Spleen (tissue), 11 donors: ENCODE measurements around the gene RNF180. TPM values are rescaled to one million over a fixed set of nuclear protein-coding genes. Genes with fewer than 3 reads are reported as not detected.

ENCODE experiments used
- DNase-seq: peaks from one replicate; pipeline ENCODE4 v3.0.0-alpha.2; 2020
- H3K27ac ChIP-seq, 8 donors: fragments of 200-600 bp; sonication (generic) in 7 of 8; 1 replicate in 4 of 8; 2 replicates in 4 of 8; pipeline versions ENCODE4 v1.5.0 to v1.8.0; 2016 to 2021; ENCODE audit warnings: inconsistent platforms in 4 of 8, mild to moderate bottlenecking in 4 of 8, moderate library complexity in 1 of 8
- H3K27me3 ChIP-seq, 7 donors: fragments of 200-600 bp; sonication (generic) in 6 of 7; replicated peaks in 1 of 7; 1 replicate in 4 of 7; 2 replicates in 3 of 7; pipeline versions ENCODE4 v1.5.0 to v1.8.0; 2016 to 2021; ENCODE audit warnings: inconsistent platforms in 3 of 7, mild to moderate bottlenecking in 1 of 7
- H3K36me3 ChIP-seq, 6 donors: fragments of 200-600 bp; sonication (generic) in 5 of 6; 1 replicate in 4 of 6; 2 replicates in 2 of 6; pipeline versions ENCODE4 v1.5.0 to v1.8.0; 2016 to 2021; ENCODE audit warnings: inconsistent platforms in 2 of 6
- H3K4me1 ChIP-seq, 6 donors: fragments of 200-600 bp; sonication (generic) in 5 of 6; 1 replicate in 3 of 6; 2 replicates in 3 of 6; pipeline versions ENCODE4 v1.5.0 to v1.8.0; 2016 to 2021; ENCODE audit warnings: inconsistent platforms in 3 of 6
- H3K4me3 ChIP-seq, 8 donors: fragments of 200-600 bp; sonication (generic) in 7 of 8; 1 replicate in 4 of 8; 2 replicates in 4 of 8; pipeline versions ENCODE4 v1.5.0 to v1.8.0; 2016 to 2021; ENCODE audit warnings: inconsistent platforms in 4 of 8, mild to moderate bottlenecking in 4 of 8, moderate library complexity in 2 of 8
- H3K9me3 ChIP-seq, 8 donors: fragments of 200-600 bp; sonication (generic) in 7 of 8; 1 replicate in 4 of 8; 2 replicates in 4 of 8; pipeline versions ENCODE4 v1.5.0 to v1.8.0; 2016 to 2021; ENCODE audit warnings: inconsistent platforms in 4 of 8
- POLR2A ChIP-seq, 3 donors: fragments of 450-650 bp; IDR thresholded peaks; one replicate each; pipeline ENCODE4 v1.5.1; 2017; ENCODE audit warnings: antibody characterized with exemption in 3 of 3, mild to moderate bottlenecking in 1 of 3
- POLR2AphosphoS5 ChIP-seq, 3 donors: sonication (generic); formaldehyde crosslinking; IDR thresholded peaks; one replicate each; pipeline ENCODE4 v1.5.1; 2017; ENCODE audit warnings: antibody characterized with exemption in 3 of 3
- WGBS, 5 donors: extraction: QIAGEN DNeasy Blood & Tissue Kit in 3 of 5; methylation state at CpG; one replicate each; pipeline versions ENCODE4 v1.1.5 to v1.1.7; 2013 to 2018; 5-methylcytosine and 5-hydroxymethylcytosine counted together
- intact Hi-C: fragments of 100-400 bp; cut with DNase I; formaldehyde crosslinking; loops from one replicate; pipeline ENCODE4 v1.15.0; 2023; ENCODE audit warnings: low total_unique reads
- polyA plus RNA-seq, 3 donors: library from polyadenylated mRNA; stranded (reverse); fragments of 200-250 nt; gene quantifications; one replicate each; pipeline ENCODE4 v1.2.1, GENCODE V29; 2013
- total RNA-seq, 7 donors: library from RNA; depleted of rRNA in 3 of 7; stranded (reverse); fragments of >200 nt in 3 of 7; fragmentation: NEBNext Ultra II Directional in 4 of 7; extraction: Animal tissue kit (Norgen Biotek cat#: 25700) in 4 of 7; gene quantifications; one replicate each; pipeline versions ENCODE4 v1.1.0 to v1.2.1, GENCODE V29; 2016 to 2021
- TF ChIP-seq, protein P1 (sequence below), 11 experiments: fragments of 200-600 bp in 7 of 11; fragments of 450-650 bp in 4 of 11; sonication (generic) in 4 of 11; IDR thresholded peaks in 8 of 11; conservative IDR thresholded peaks in 3 of 11; 1 replicate in 7 of 11; 2 replicates in 4 of 11; pipeline versions ENCODE4 v1.4.0 to v1.8.0; 2016 to 2021; ENCODE audit warnings: antibody characterized with exemption in 11 of 11, inconsistent platforms in 4 of 11, mild to moderate bottlenecking in 1 of 11
- donor health status: healthy with polysubstance abuse.
- donor health status: DM: no; HTN: no; CAD: no; lungs with moderate emphysema.
- donor health status: DM: no; HTN: no; CAD: no.
- donor health status: Bipolar disorder and iron deficiency.
- donor health status: healthy.
- donor health status: DM: no; HTN: no; CAD: no.
- donor health status: DM: yes; HTN: yes; CAD: no.

Gene RNF180
- total and polyA plus RNA-seq, 10 donors, result 0.72 to 18.3 (median 9.1) TPM

- TF ChIP-seq POLR2A (IDR thresholded peaks at IDR 0.05) (no peak), POLR2AphosphoS5 (IDR thresholded peaks at IDR 0.05) (no peak)
- TF ChIP-seq, protein P1, sequence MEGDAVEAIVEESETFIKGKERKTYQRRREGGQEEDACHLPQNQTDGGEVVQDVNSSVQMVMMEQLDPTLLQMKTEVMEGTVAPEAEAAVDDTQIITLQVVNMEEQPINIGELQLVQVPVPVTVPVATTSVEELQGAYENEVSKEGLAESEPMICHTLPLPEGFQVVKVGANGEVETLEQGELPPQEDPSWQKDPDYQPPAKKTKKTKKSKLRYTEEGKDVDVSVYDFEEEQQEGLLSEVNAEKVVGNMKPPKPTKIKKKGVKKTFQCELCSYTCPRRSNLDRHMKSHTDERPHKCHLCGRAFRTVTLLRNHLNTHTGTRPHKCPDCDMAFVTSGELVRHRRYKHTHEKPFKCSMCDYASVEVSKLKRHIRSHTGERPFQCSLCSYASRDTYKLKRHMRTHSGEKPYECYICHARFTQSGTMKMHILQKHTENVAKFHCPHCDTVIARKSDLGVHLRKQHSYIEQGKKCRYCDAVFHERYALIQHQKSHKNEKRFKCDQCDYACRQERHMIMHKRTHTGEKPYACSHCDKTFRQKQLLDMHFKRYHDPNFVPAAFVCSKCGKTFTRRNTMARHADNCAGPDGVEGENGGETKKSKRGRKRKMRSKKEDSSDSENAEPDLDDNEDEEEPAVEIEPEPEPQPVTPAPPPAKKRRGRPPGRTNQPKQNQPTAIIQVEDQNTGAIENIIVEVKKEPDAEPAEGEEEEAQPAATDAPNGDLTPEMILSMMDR (IDR thresholded peaks at IDR 0.05 in 8 of 11, conservative IDR thresholded peaks at IDR 0.05 in 3 of 11), result no peak
- Histone ChIP-seq H3K27me3 (no peaks in the 10 kb centered on the region), H3K4me3 (no peak overlapping the region), H3K9me3 (peaks cover 0 to 32% (median 20%) of the 10 kb centered on the region in 8 donors), H3K36me3 (no peaks in the 10 kb centered on the region), H3K27ac (no peak overlapping the region), H3K4me1 (no peaks in the 10 kb centered on the region)
- intact Hi-C loops, result no loop called here
- no peak for DNase-seq
- WGBS, 5 donors, result 76 to 96% (median 89%) methylated on average over 1 of the region's 1 CpG
These were observed 174.7 kb downstream of the RNF180 start for GRCh38 chr5:64340293-64340692.

- no peak for DNase-seq
- no peaks in the 10 kb centered on the region for H3K27me3 ChIP-seq
- no peak overlapping the region for H3K27ac ChIP-seq
- WGBS, 5 donors, result 83 to 96% (median 88%) methylated on average over 1 of the region's 1 CpG
- H3K4me1 ChIP-seq, result no peaks in the 10 kb centered on the region
- H3K36me3 ChIP-seq, result no peaks in the 10 kb centered on the region
- no peak overlapping the region for H3K4me3 ChIP-seq
- no peak for TF ChIP-seq POLR2AphosphoS5 (IDR thresholded peaks at IDR 0.05)
- TF ChIP-seq, protein P1 (IDR thresholded peaks at IDR 0.05 in 8 of 11, conservative IDR thresholded peaks at IDR 0.05 in 3 of 11), result no peak
- no peak for TF ChIP-seq POLR2A (IDR thresholded peaks at IDR 0.05)
- intact Hi-C loops, result no loop called here
- H3K9me3 ChIP-seq, result peaks cover 0 to 32% (median 20%) of the 10 kb centered on the region in 8 donors
These were observed 175.7 kb downstream of the RNF180 start for GRCh38 chr5:64341340-64341739.

- 79 to 100% (median 83%) methylated on average over 1 of the region's 1 CpG for WGBS, 5 donors
- TF ChIP-seq POLR2A (IDR thresholded peaks at IDR 0.05) (no peak), POLR2AphosphoS5 (IDR thresholded peaks at IDR 0.05) (no peak)
- TF ChIP-seq, protein P1 (IDR thresholded peaks at IDR 0.05 in 8 of 11, conservative IDR thresholded peaks at IDR 0.05 in 3 of 11), result no peak
- intact Hi-C loops, result no loop called here
- Histone ChIP-seq H3K9me3 (peaks cover 0 to 32% (median 20%) of the 10 kb centered on the region in 8 donors), H3K4me3 (no peak overlapping the region), H3K27me3 (no peaks in the 10 kb centered on the region), H3K27ac (no peak overlapping the region), H3K36me3 (no peaks in the 10 kb centered on the region), H3K4me1 (no peaks in the 10 kb centered on the region)
- DNase-seq, result no peak
These were observed 178.9 kb downstream of the RNF180 start for GRCh38 chr5:64344501-64344900.

DNA sequence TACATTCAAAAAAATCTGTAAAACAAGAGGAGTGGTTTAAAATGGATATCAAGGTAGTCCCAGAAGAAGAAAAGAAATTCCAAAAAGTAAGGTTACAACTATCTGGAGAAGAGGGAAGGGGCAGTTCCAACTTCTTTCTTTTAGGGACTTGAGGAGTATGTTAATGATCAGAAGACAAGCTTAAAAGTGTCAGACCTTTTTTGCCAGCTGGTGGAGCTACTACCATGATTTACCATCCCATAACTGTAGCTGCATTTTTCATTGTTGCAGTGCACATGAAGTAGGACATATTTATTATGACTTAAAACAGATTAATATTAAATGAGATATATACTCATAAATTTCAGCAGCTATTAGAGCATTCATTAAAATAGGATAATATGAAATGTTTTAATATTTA is 181.7 kb downstream of the RNF180 start:
- Histone ChIP-seq H3K4me3 (no peak overlapping the region), H3K4me1 (no peaks in the 10 kb centered on the region), H3K27ac (no peak overlapping the region), H3K27me3 (no peaks in the 10 kb centered on the region), H3K9me3 (peaks cover 0 to 30% (median 19%) of the 10 kb centered on the region in 8 donors), H3K36me3 (no peaks in the 10 kb centered on the region)
- intact Hi-C loops, result no loop called here
- TF ChIP-seq, protein P1 (IDR thresholded peaks at IDR 0.05 in 8 of 11, conservative IDR thresholded peaks at IDR 0.05 in 3 of 11), result no peak
- TF ChIP-seq POLR2AphosphoS5 (IDR thresholded peaks at IDR 0.05) (no peak), POLR2A (IDR thresholded peaks at IDR 0.05) (no peak)
- no peak for DNase-seq
